COLO668 (cell line): ENCODE data around the gene DHFR2.
"Not testable (repeated sequence)": the region's sequence is repeated elsewhere in the genome, so short reads cannot be mapped to it uniquely, and the experiment has no call there.

ENCODE experiments used
- DNase-seq: peaks from one replicate; lab custom pipeline; 2025; ENCODE audit not compliant: unreplicated experiment; lab: John Stamatoyannopoulos, UW

Gene DHFR2

GRCh38 chr3:94065819-94066480 lies 3.2 kb upstream of the DHFR2 start:
- DNase-seq: no peak

- DNase-seq: no peak
Measured at GRCh38 chr3:94065122-94065521, 2.4 kb upstream of the DHFR2 start.

GRCh38 chr3:94064243-94064860 lies 1.6 kb upstream of the DHFR2 start:
- no peak for DNase-seq

GRCh38 chr3:94063496-94064119 lies 892 bp upstream of the DHFR2 start:
- no peak for DNase-seq

- no peak for DNase-seq
Measured at GRCh38 chr3:94061297-94061696, 1.4 kb downstream of the DHFR2 start.

GRCh38 chr3:94050546-94050945 lies 12.2 kb downstream of the DHFR2 start:
- DNase-seq: no peak

- DNase-seq: no peak
Measured at GRCh38 chr3:94049267-94049666, 13.4 kb downstream of the DHFR2 start.

GRCh38 chr3:94046533-94046932 lies 16.2 kb downstream of the DHFR2 start:
- no peak for DNase-seq

- not testable (repeated sequence) for DNase-seq
Measured at GRCh38 chr3:94044100-94044936, 18.4 kb downstream of the DHFR2 start.

GRCh38 chr3:94043285-94043684 lies 19.4 kb downstream of the DHFR2 start:
- no peak for DNase-seq

- no peak for DNase-seq
Measured at GRCh38 chr3:94036909-94037507, 25.7 kb downstream of the DHFR2 start.

- DNase-seq: peak; percentile 6
Measured at GRCh38 chr3:94028093-94028837, 34.5 kb downstream of the DHFR2 start, which contains the start of gene STX19. STX19 (minus strand) TSS chr3:94028597; CDS start chr3:94015269, 13,328 bp downstream.

GRCh38 chr3:94026623-94027022 lies 36.1 kb downstream of the DHFR2 start:
- no peak for DNase-seq

GRCh38 chr3:94024385-94024784 lies 38.3 kb downstream of the DHFR2 start:
- DNase-seq: no peak

- DNase-seq: no peak
Measured at GRCh38 chr3:94020293-94020692, 42.4 kb downstream of the DHFR2 start.

GRCh38 chr3:94019659-94020058 lies 43.1 kb downstream of the DHFR2 start:
- DNase-seq: no peak

- DNase-seq: no peak
Measured at GRCh38 chr3:94015025-94015424, 47.7 kb downstream of the DHFR2 start.

- no peak for DNase-seq
Measured at GRCh38 chr3:94012185-94012584, 50.5 kb downstream of the DHFR2 start.

- no peak for DNase-seq
Measured at GRCh38 chr3:94011233-94011711, 51.4 kb downstream of the DHFR2 start.

GRCh38 chr3:94009608-94010007 lies 53.1 kb downstream of the DHFR2 start:
- DNase-seq: no peak
